Measurements from ENCODE around the gene PITPNM3.

DNA sequence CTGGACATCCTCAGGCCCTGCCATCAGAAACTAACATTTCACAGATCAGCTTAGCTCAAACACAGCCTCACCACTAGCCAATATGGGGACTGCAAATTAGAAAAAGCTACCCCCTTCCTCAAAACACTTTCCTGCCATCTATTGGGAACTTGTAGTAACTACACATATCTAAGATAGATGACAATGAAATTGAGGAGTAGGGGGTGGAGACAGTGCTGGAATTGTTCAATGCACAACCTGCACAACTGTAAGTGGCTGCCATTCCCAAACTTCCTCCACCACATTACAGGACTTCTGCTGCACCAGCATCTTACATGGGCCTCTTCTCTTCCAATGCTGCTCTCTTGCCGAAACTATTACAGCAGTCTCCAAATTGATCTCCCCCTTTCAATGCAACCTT, 143.3 kb downstream of the PITPNM3 start:
- TF ChIP-seq POLR2A (IDR thresholded peaks at IDR 0.05; ENCODE audit: low read length) (no peak), GATA1 (IDR thresholded peaks at IDR 0.05; ENCODE audit: low read depth, low read length) (no peak)
